Smooth muscle cell of the brain vasculature (primary cell): ENCODE measurements around the gene ATXN10.
"Not testable (repeated sequence)": the region's sequence is repeated elsewhere in the genome, so short reads cannot be mapped to it uniquely, and the experiment has no call there.

Experiments used
- DNase-seq: peaks from one replicate; pipeline ENCODE4 v3.0.0-alpha.2; 2012; ENCODE audit warnings: low read depth, low spot score

The ATXN10 gene

GRCh38 chr22:45784357-45785277, 113.0 kb downstream of the ATXN10 start:
- DNase-seq, result no peak

- no peak for DNase-seq
Observed at GRCh38 chr22:45785458-45785857, 113.8 kb downstream of the ATXN10 start.

GRCh38 chr22:45786726-45787125, 115.1 kb downstream of the ATXN10 start:
- DNase-seq, result no peak

DNA sequence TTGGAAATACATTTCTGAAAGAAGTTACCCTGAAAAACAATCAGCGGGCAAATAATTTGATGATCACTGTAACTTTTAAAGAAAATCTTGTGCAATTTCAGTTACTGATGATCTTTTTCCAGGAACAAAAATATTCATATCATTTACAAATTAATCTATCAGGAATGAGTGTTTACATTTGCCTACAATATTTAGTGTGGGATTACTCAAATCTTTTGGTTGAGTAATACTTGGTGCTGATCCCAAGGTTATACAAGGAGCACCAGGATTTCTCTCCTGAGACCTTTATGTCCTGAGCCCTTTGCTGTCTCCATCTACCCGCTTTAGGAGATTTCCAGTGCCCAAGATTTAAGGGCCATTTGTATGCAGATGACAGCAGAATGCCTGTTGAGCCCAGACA, 116.1 kb downstream of the ATXN10 start:
- DNase-seq, result no peak

DNA sequence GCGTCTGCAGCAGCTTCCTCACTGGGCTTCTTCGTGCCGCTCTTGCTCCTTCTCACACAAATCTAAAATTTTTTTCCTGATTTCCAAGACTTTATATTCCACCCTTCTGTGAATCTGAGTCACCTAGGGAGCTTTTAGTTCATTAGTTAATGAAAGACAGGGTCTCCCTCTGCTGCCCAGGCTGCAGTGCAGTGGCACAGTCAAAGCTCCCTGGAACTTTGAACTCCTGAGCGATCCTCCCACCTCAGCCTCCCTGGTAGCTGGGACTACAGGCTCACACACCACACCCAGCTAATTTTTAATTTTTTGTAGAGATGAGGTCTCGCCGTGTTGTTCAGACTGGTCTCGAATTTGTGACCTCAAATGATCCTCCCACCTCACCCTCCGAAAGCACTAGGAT, 116.9 kb downstream of the ATXN10 start:
- DNase-seq, result no peak

- DNase-seq, result no peak
Observed at GRCh38 chr22:45790401-45790800, 118.8 kb downstream of the ATXN10 start.

DNA sequence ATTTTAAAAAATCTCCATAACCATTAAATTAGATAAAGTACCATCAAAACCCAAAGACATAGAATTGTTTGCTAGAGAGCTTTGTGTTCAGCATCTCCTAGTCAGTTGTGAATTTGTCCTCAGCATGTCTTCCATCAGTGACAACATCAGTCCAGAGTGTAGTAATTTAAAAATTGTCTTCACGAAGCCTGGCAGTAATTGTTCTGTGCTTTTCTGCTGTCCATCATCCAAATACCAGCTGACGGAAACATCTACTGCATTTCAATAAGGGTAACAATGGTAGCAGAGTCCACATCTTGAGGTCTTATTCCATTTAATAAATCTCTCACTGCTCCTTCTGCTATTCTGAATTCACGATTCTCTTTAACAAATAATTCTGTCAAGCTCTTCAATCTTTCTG, 121.5 kb downstream of the ATXN10 start:
- DNase-seq, result no peak

DNA sequence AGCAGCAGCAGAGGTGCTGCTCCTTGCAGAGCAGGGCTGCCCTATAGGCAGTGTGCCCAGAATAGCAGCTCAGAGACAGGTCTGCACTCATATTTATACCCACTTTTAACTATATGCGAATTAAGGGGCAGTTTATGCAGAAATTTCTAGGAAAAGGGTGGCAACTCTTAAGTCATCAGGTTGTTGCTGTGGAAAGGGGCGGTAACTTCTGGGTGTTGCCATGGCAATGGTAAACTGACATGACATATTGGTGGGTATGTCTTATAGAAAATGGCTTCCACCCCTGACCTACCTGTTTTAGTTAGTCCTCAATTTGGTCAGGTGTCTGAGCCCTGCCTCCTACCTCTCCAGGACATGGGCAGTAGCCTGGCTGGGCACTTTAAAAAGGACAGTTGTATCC, 122.3 kb downstream of the ATXN10 start:
- no peak for DNase-seq

- DNase-seq, result not testable (repeated sequence)
Observed at GRCh38 chr22:45796009-45796408, 124.4 kb downstream of the ATXN10 start.

- no peak for DNase-seq
Observed at GRCh38 chr22:45799291-45799690, 127.7 kb downstream of the ATXN10 start.

DNA sequence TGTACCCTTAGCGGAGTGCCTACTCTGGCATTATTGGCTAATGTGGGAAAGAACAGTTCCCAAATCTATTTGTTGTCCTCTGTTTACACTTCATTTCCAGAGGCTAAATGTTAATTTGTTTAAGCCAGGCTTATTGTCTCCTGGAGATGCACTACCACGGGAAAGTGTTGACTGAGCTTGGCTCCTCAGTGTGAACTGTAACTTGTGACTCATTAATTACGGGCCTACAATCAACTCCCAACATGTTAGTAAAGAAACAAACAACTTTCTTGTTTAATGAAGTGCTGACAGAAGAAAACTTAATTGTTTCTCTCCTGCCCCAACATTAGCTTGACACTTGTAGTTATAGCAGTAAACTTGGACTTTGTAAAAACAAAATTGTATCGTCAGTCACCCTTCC, 130.4 kb downstream of the ATXN10 start:
- DNase-seq, result no peak

DNA sequence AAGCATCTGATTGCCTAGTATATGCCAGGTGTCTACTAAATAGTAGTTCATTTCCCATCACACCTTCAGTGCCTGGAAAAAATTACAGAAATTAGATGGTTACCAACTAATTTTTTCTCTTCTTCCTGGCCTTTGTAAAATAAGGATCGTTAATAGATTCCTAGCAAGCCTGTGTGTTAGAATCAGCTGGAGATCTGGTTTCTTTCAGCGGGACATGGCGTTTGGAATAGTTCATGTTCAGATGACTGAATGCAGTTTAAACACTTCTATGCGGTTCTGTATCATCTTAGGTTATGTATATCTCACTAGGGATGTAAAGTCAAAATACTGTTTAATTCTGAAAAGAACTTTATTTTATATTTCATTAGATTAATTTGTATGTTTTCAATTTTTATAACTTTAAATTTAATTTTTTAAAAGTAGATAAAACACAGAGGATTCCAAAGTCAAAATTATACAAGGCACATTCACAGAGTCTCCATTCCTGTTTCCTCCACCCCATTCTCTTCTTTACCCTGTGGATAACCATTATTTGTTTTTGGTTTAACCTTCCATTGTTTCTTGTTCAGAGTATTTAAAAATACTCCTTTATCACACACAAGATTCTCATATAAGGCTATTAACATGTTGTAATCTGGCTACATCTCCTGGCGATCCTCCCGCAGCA, 132.8 kb downstream of the ATXN10 start:
- DNase-seq, result no peak

GRCh38 chr22:45804986-45805325, 133.3 kb downstream of the ATXN10 start:
- peak; percentile 67 for DNase-seq

- DNase-seq, result no peak
Observed at GRCh38 chr22:45805413-45805812, 133.8 kb downstream of the ATXN10 start.

GRCh38 chr22:45807156-45807915, 135.7 kb downstream of the ATXN10 start:
- no peak for DNase-seq

- DNase-seq, result no peak
Observed at GRCh38 chr22:45812910-45813309, 141.3 kb downstream of the ATXN10 start.

GRCh38 chr22:45814198-45814597, 142.6 kb downstream of the ATXN10 start:
- no peak for DNase-seq

GRCh38 chr22:45816776-45817175, 145.1 kb downstream of the ATXN10 start:
- no peak for DNase-seq

GRCh38 chr22:45817745-45818423, 146.2 kb downstream of the ATXN10 start:
- DNase-seq, result no peak

DNA sequence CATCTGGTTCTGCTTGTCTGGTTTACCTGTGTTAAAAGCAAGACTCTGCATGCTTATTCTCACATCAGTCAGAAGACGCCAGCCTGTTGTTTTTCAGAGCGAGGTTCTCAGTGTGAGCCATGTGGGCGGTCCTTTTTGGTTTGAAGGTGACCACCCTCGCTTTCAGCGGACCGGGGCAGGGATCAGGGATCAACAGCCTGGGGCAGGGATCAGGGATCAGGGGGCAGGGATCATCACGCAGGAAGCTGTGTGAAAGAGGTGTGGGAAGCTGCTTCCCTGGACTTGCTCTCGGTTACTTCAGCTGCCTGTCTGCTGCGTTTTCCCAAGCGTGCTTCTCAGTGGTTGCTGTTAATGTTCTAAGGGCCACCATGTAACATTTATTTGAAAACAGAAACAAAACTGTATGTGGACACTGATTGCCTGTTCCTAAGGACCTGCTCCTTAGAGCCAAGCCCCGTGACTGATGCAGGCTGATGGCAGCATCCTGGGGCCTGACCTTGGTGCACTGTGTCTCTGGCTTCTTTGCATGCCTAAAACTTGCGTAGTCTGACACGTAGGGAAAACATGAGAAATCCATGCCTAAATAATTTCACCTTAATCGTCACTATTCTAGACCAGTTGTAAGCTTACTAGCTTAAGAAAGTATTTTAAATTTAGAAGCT, 146.9 kb downstream of the ATXN10 start:
- no peak for DNase-seq

- DNase-seq, result no peak
Observed at GRCh38 chr22:45819305-45819704, 147.7 kb downstream of the ATXN10 start.
